Measurements from ENCODE around the gene METTL1.

Gene METTL1

DNA sequence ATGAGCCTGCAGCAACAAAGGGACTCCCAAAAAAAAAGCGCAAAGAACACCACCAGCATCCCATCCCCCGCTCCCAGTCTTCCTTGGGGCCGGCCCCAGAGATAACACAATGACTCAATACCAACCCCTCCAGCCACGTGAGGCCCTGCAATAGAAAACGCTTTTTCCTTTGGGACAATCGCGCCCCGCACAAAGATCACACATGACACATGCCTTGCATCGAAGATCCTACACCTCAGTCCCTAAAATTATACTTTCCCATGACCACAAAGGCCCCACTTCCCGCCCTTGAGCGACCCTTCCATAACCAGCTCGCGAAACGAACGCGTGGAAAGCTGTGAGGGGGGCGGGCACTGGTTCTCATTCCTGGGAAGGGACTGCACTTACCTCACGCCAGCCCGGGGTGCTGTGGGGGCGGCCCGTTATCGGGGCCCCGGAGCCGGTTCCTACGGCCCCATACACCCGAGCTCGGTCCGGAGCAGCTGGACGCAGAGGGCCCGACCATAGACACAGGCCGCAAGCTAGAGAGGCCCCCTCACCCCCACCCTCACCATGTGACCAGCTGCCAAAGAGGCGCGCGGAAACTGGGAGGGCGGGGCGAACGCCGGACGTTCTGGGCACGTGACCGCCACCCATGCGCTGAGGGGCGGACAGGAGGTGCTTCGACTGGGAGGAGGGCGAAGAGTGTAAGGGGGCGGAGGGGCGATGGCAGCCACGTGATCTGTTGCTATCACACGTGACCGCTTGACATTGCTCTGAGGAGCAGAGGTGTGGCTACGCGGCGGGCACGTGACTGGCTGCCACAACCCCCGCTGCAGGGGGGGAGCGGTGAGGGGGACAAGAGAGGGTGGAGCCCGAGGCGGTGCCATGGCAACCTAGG is 19.9 kb downstream of the METTL1 start, which contains the start of gene CDK4:
Gene CDK4, minus strand, starts transcription at position 523 of the 880 bp plus-strand sequence. CDS start 593 bp downstream, outside the sequence.
- DNase-seq = peak; percentile 83 to 99

- no peak for DNase-seq
Measured at GRCh38 chr12:57751432-57751787, 20.5 kb downstream of the METTL1 start.

- DNase-seq = no peak
Measured at GRCh38 chr12:57750561-57751431, 21.1 kb downstream of the METTL1 start.

DNA sequence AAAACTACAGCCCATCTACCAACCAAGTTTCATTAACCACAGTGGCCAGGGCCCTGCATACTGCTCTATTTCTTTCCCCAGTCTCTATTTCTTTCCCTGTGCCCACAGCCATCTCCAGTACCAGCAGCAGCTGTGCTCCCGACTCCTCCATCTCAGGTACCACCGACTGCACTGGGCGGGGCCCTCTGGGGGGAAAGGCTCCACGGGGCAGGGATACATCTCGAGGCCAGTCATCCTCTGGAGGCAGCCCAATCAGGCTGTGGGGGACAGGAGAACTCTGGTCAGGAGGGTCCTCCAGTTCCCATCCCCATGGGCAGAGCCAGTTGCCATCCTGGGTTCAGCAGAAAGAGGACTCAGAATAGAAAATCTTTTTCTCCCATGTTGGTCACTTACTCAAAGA is 22.8 kb downstream of the METTL1 start:
- no peak for DNase-seq

DNA sequence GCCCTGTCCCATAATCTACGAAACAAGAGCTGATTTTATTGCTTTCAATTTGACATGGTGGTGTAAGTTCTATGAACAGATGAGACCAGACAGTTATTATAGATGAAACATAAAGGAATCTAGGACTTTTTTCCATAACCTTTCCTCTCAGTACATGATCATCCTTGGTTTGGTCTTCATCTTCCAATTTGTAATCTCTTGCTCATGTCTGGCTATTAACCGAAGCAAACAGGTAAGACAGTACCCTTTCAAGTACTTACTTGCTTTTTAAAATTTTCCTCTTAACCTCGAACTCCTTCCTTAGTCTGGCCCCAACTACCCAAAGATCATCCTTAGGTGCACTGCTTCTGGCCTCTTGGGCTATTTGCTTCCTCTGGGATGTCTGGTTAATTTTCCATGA is 25.9 kb downstream of the METTL1 start:
- no peak for DNase-seq

GRCh38 chr12:57745485-57745881 is 26.4 kb downstream of the METTL1 start:
- no peak for DNase-seq

GRCh38 chr12:57744777-57745484 is 27.0 kb downstream of the METTL1 start, which contains the start of gene TSPAN31:
TSPAN31 (plus strand) TSS chr12:57745039; CDS start chr12:57745155, 116 bp downstream.
- peak; percentile 93 to 99 for DNase-seq

DNA sequence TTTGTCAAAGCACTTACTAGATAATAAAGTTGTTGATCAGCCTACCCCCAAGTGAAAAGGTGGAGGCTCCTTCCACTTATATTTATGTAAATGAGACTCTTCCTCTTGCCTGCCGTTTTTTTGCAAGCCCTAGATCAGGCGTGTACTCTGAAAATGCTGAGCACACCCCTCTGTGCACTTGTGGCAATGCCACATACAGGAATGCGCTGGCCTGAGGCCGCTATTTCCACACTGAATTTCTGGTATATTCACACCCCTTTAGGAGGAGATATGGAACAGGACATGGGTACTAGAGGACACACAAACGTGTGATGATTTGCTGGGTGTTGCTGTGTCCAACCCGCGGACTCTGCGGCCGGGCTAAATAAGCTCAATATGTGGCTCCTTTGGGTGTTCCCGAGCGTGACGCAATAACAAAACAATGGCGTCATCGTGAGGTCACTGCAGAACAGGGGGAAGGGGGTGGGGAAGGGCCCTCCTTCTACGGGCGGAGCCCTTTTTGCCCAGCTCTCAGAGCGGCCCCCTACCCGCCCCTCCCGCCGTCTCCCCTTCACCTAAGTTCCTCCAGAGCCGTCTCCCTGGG is 27.6 kb downstream of the METTL1 start:
- peak in 1 of 2 donors; percentile 93 for DNase-seq

- no peak for DNase-seq
Measured at GRCh38 chr12:57743769-57744168, 28.1 kb downstream of the METTL1 start.

DNA sequence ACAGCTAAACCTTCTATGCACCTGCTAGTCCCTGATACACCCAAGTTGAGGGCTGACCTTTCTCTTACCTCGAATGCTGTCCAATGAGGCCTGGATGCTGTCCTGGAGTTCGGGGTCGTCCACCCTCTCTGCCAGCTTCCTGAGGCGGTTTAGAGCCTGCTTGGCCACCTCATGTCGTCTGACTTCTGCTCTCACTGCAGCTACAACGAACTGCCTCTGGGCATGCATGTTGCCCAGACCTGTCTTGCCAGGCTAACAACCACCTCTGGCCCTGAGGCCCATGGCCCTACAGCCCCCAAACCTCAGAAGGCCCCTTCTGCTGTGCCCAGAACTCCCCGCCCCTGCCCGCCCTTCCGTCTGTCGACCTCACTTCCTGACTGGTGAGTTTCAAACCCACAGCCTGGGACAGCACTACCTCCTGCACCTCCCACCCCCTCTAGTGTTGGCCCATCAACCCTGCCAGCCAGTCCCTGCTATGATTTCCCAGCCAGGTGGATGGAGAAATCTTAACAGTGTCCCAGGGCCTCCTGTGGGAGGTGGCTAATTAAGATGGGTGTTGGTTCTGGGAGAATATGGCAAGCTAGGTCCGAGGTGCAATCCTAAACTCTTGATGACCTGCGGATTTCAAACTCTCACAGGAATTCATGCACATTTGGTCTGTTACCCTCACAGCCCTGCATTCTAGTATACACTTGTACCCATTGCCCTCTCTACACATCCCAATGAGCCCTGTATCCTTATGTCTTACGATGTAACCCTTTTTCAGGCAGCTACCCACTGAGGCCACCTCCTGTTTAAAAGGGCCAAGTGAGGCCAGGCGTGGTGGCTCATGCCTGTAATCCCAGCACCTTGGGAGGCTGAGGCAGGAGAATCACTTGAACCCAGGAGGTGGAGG is 29.8 kb downstream of the METTL1 start:
- DNase-seq = peak; percentile 18 to 55

DNA sequence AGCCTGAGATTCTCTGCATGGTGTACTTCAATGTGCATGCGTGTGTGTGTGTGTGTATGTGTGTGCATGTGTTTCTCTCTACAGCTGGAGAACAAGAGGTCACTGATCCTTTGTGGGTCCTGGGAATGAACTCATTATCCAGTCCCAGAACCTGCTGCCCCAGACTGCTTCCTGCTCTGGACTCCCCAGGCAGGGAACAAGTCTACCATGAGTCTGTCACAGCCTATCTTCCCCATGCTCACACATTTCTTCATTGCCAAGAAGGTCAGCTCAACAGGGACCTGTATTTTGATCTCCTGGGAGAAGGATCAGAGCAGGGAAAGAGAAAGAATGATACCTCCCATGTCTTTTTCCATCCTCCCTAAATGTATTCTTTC is 30.5 kb downstream of the METTL1 start:
- no peak for DNase-seq

DNA sequence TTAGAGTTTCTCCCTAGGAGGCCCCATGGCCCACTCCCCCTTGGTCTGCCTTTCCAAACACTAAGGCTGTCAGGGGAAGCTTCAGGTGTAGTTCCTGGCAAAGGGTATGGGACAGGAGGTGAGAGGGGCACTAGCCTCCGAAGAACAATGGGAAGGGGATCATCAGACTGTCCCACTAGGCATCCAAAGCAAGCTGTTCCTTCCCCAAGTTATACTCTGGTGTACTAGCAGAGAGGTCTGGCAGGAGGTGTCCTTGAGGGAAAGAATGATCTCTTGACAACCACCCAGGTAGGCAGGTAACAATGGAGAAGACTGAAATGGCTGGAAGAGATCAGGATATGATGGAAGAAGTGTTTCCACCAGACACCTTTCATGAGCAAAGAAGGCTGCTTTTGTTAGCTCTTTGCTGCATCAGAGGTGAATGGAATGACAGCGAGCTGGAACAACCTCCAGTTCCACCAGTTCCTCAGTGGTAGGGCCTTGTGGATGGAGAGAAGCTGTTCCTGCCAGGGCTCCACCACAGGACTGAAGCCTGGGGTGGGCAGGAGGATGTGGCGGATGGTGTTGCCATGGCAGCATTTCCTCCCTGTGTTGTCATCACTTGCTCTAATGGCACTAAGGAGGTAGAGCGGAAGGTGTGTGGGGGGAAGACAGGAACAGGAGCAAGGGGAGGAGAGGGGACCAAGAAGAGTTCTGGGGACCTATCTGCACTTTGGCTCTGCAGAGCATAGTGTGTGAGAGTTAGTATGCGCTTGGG is 31.1 kb downstream of the METTL1 start:
- peak in 1 of 2 donors; percentile 63 for DNase-seq

DNA sequence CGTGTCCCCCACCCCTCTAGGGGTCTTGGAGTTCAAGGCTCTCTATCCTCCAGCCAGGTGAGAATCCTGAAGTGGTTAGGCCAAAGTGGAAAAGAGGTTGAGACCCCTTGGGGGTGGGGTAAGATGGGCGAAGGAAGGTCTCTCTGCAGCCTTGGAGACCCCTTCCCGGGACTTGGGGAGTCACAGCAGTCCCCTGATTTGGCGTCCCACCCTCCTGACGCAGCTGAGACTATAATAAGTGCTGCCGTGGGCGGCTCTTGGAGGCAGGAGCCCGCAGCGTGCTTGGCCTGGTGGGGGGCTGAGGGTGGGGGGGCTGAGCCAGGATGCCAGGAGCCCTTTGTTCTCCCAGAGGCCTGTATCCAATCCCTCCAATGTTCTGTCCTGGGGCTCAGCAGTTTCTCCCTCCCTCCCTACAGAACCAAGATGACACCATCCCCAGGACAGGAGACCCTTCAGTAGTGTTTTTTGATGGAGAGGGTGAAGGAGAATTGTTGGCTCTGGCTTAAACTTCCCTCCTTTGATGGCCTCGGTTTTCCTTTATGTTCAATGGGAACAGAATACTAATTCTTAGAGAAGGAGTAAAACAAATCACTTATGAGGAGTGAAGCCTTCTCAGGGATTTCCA is 31.9 kb downstream of the METTL1 start:
- no peak for DNase-seq

GRCh38 chr12:57739387-57739786 is 32.5 kb downstream of the METTL1 start:
- no peak for DNase-seq

DNA sequence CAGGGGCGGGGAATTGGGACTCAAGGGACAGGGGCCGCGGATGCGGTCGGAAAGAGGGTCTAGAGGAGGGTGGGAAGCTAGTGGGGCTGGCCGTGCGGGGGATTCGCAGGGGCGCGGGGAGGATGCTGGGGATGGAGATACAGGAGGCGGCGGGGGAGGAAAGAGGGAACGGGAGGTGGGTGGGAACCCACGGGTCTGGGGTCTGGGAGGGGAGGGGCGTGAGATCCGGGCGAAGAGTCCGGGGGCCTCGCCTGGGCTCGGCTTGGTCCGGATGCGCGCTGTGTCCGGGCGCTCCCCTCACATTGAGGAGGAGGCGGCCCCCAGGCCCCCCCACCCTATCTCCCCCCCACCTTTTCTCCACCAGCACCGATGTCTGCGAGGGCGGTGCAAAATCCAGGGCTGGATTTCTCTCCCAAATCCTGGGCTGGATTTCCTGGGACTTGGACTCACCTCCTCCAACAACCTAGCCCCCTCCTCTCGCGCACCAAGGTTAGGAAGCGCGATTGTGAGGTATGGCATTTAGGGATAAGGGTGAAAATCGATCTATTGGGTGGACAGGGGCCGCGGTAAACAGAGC is 33.2 kb downstream of the METTL1 start, which contains the start of gene AGAP2:
Gene AGAP2, minus strand, starts transcription at position 82 of the 577 bp plus-strand sequence. CDS start 496 bp downstream, outside the sequence.
- no peak for DNase-seq

- no peak for DNase-seq
Measured at GRCh38 chr12:57737467-57738460, 34.1 kb downstream of the METTL1 start.

DNA sequence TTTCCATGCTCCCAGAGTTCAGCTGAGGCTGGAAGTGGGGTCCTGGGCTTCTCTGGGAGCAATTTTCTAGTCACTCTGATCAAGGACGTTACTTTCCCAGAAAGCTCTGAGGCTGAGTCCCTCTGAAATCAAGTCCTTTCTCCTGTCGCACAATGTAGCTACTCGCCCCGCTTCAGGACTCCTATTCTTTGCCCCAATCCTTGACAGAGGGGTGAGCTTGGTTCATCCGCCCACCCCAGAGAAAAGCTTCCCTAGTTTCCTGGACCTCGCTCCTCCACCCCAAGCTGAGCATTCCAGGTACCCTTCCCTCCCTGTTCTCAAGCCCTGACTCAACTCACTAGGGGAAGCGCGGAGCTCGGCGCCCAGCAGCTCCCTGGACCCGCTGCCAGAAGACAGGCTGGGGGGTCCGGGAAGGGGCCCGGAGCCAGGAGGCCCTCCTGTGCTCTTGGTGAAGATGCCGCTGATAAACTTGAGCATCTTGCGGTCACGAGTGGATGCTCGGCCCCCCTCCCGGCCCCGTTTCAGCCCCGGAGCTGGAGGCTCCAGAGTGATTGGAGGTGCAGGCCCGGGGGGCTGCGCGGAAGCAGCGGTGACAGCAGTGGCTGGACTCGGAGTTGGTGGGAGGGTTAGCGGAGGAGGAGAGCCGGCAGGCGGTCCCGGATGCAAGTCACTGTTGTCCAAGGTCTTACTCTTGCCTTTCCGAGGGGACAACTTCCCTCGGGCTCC is 35.0 kb downstream of the METTL1 start:
- DNase-seq = no peak

Data from bone marrow (tissue), 2 donors.